Neural cell (in vitro differentiated cells): ENCODE measurements around the gene DHX38. TPM values are rescaled to one million over a fixed set of nuclear protein-coding genes. Genes with fewer than 3 reads are reported as not detected.

Experiments used
- H2AFZ ChIP-seq: fragments of 200-600, 300-800 bp; sonication (generic), shearing (Covaris generic); 2 replicates; pipeline ENCODE4 v1.6.0; 2014; ENCODE audit warnings: low read depth, mild to moderate bottlenecking, antibody characterized with exemption, low read length, moderate library complexity
- H3F3A ChIP-seq: fragments of 200-600 bp; shearing (Covaris generic); 2 replicates; pipeline ENCODE4 v1.6.1; 2016; ENCODE audit warnings: mild to moderate bottlenecking, moderate library complexity, mixed read lengths, antibody characterized with exemption, low read length; ENCODE audit not compliant: insufficient read depth, poor library complexity, severe bottlenecking
- H3K27ac ChIP-seq: fragments of 200-600, 300-800 bp; sonication (generic), shearing (Covaris generic); 2 replicates; pipeline ENCODE4 v1.5.1; 2014; ENCODE audit warnings: mild to moderate bottlenecking, low read length, moderate library complexity
- H3K27me3 ChIP-seq: fragments of 300-800, 200-600 bp; sonication (generic), shearing (Covaris generic); 2 replicates; pipeline ENCODE4 v1.6.0; 2014; ENCODE audit warnings: mild to moderate bottlenecking, low read depth, low read length, moderate library complexity; ENCODE audit not compliant: insufficient read depth
- H3K36me3 ChIP-seq: fragments of 300-800, 200-600 bp; sonication (generic), shearing (Covaris generic); 2 replicates; pipeline ENCODE4 v1.5.1; 2014; ENCODE audit warnings: mild to moderate bottlenecking, antibody characterized with exemption, low read length, moderate library complexity; ENCODE audit not compliant: insufficient read depth
- H3K4me2 ChIP-seq: fragments of 300-800, 200-600 bp; sonication (generic), shearing (Covaris generic); 2 replicates; pipeline ENCODE4 v1.6.0; 2014; ENCODE audit warnings: mild to moderate bottlenecking, low read length
- H3K4me3 ChIP-seq: fragments of 300-800, 200-600 bp; sonication (generic), shearing (Covaris generic); 2 replicates; pipeline ENCODE4 v1.5.1; 2014; ENCODE audit warnings: mild to moderate bottlenecking, low read length, moderate library complexity
- H3K79me2 ChIP-seq: fragments of 200-600 bp; shearing (Covaris generic); replicated peaks from 2 replicates; pipeline ENCODE4 v1.6.0; 2014; ENCODE audit warnings: mild to moderate bottlenecking, low read length, moderate library complexity; ENCODE audit not compliant: insufficient read depth
- H3K9ac ChIP-seq: fragments of 300-800, 200-600 bp; sonication (generic), shearing (Covaris generic); 2 replicates; pipeline ENCODE4 v1.6.1; 2016; ENCODE audit warnings: mild to moderate bottlenecking, low read length, mixed read lengths
- H3K9me2 ChIP-seq: fragments of 200-600 bp; shearing (Covaris generic); 2 replicates; pipeline ENCODE4 v1.6.1; 2016; ENCODE audit warnings: mild to moderate bottlenecking, low read length, mixed read lengths; ENCODE audit not compliant: insufficient read depth
- H3K9me3 ChIP-seq: fragments of 200-600, 300-800 bp; sonication (generic), shearing (Covaris generic); 2 replicates; pipeline ENCODE4 v1.6.1; 2016; ENCODE audit warnings: mild to moderate bottlenecking, mixed run types, low read length, moderate library complexity, mixed read lengths
- H4K20me1 ChIP-seq: fragments of 200-600 bp; shearing (Covaris generic); 2 replicates; pipeline ENCODE4 v1.6.1; 2016; ENCODE audit warnings: mild to moderate bottlenecking, mixed run types; ENCODE audit not compliant: insufficient read depth
- EP300 ChIP-seq: fragments of 450-650 bp; conservative IDR thresholded peaks from 2 replicates; pipeline ENCODE4 v1.6.1; 2014; ENCODE audit warnings: antibody characterized with exemption, mild to moderate bottlenecking, moderate library complexity; ENCODE audit not compliant: poor library complexity, severe bottlenecking
- EZH2 ChIP-seq: fragments of 200-600, 300-800 bp; shearing (Covaris generic), sonication (generic); IDR thresholded peaks from 2 replicates; pipeline ENCODE4 v1.6.1; 2014; ENCODE audit warnings: antibody characterized with exemption, low read length, borderline replicate concordance, mild to moderate bottlenecking; ENCODE audit not compliant: insufficient read depth, poor library complexity, severe bottlenecking
- MXI1 ChIP-seq: fragments of 450-650 bp; conservative IDR thresholded peaks from 2 replicates; pipeline ENCODE4 v1.6.1; 2014; ENCODE audit warnings: antibody characterized with exemption, mild to moderate bottlenecking; ENCODE audit not compliant: poor library complexity, severe bottlenecking
- POLR2AphosphoS5 ChIP-seq: IDR thresholded peaks from 2 replicates; pipeline ENCODE4 v1.6.1; 2012
- RAD21 ChIP-seq: fragments of 450-650 bp; conservative IDR thresholded peaks from 2 replicates; pipeline ENCODE4 v1.6.1; 2014; ENCODE audit warnings: antibody characterized with exemption, mild to moderate bottlenecking, moderate library complexity
- REST ChIP-seq: IDR thresholded peaks from 2 replicates; pipeline ENCODE4 v1.6.1; 2012; ENCODE audit warnings: borderline replicate concordance
- SMC3 ChIP-seq: fragments of 450-650 bp; conservative IDR thresholded peaks from 2 replicates; pipeline ENCODE4 v1.6.1; 2014; ENCODE audit warnings: antibody characterized with exemption, mild to moderate bottlenecking, moderate library complexity; ENCODE audit not compliant: poor library complexity
- TAF1 ChIP-seq: IDR thresholded peaks from 2 replicates; pipeline ENCODE4 v1.6.1; 2012; ENCODE audit warnings: low read depth
- polyA plus RNA-seq: library from polyadenylated mRNA; depleted of rRNA; stranded (reverse); fragments of >200 nt; gene quantifications from 2 replicates; pipeline ENCODE4 v1.2.3, GENCODE V29; 2014
- TF ChIP-seq, protein P1 (sequence below): fragments of 450-650 bp; IDR thresholded peaks from 2 replicates; pipeline ENCODE4 v1.5.1; 2014; ENCODE audit warnings: antibody characterized with exemption, mild to moderate bottlenecking, moderate library complexity; ENCODE audit not compliant: poor library complexity, severe bottlenecking

DHX38 gene
- polyA plus RNA-seq, 1 donor from 2014 or later: 48.0 TPM

DNA sequence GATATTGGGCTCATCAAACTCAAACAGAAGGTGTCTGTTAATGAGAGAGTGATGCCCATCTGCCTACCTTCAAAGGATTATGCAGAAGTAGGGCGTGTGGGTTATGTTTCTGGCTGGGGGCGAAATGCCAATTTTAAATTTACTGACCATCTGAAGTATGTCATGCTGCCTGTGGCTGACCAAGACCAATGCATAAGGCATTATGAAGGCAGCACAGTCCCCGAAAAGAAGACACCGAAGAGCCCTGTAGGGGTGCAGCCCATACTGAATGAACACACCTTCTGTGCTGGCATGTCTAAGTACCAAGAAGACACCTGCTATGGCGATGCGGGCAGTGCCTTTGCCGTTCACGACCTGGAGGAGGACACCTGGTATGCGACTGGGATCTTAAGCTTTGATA, 33.2 kb upstream of the DHX38 start:
- H4K20me1 ChIP-seq: no peaks in the 10 kb centered on the region

GRCh38 chr16:72061564-72061963, 32.1 kb upstream of the DHX38 start:
- Histone ChIP-seq H3K36me3 (no peaks in the 10 kb centered on the region), H3K4me2 (no peak overlapping the region), H3K27ac (no peak overlapping the region), H3K9ac (no peak overlapping the region), H3K9me2 (no peaks in the 10 kb centered on the region), H3F3A (no peaks in the 10 kb centered on the region), H2AFZ (no peak overlapping the region), H3K27me3 (no peaks in the 10 kb centered on the region), H3K79me2 (no peaks in the 10 kb centered on the region), H4K20me1 (no peaks in the 10 kb centered on the region), H3K9me3 (no peaks in the 10 kb centered on the region), H3K4me3 (no peak overlapping the region)
- TF ChIP-seq EZH2 (no peak), TAF1 (no peak), MXI1 (no peak), RAD21 (no peak), SMC3 (no peak), REST (no peak), POLR2AphosphoS5 (no peak)
- TF ChIP-seq, protein P1, sequence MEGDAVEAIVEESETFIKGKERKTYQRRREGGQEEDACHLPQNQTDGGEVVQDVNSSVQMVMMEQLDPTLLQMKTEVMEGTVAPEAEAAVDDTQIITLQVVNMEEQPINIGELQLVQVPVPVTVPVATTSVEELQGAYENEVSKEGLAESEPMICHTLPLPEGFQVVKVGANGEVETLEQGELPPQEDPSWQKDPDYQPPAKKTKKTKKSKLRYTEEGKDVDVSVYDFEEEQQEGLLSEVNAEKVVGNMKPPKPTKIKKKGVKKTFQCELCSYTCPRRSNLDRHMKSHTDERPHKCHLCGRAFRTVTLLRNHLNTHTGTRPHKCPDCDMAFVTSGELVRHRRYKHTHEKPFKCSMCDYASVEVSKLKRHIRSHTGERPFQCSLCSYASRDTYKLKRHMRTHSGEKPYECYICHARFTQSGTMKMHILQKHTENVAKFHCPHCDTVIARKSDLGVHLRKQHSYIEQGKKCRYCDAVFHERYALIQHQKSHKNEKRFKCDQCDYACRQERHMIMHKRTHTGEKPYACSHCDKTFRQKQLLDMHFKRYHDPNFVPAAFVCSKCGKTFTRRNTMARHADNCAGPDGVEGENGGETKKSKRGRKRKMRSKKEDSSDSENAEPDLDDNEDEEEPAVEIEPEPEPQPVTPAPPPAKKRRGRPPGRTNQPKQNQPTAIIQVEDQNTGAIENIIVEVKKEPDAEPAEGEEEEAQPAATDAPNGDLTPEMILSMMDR: no peak

More for the DNA sequence above, 33.2 kb upstream of the DHX38 start:
- Histone ChIP-seq H3K27me3 (no peaks in the 10 kb centered on the region), H2AFZ (no peak overlapping the region), H3K27ac (no peak overlapping the region), H3K9ac (no peak overlapping the region), H3K9me3 (no peaks in the 10 kb centered on the region), H3K9me2 (no peaks in the 10 kb centered on the region), H3K79me2 (no peaks in the 10 kb centered on the region), H3K4me2 (no peak overlapping the region), H3K4me3 (no peak overlapping the region), H3K36me3 (no peaks in the 10 kb centered on the region), H3F3A (no peaks in the 10 kb centered on the region)
- TF ChIP-seq SMC3 (no peak), EZH2 (no peak), TAF1 (no peak), EP300 (no peak), RAD21 (no peak), MXI1 (no peak), POLR2AphosphoS5 (no peak), REST (no peak)
- TF ChIP-seq, protein P1: no peak
